Measurements from ENCODE around the gene PLA2R1.

DNA sequence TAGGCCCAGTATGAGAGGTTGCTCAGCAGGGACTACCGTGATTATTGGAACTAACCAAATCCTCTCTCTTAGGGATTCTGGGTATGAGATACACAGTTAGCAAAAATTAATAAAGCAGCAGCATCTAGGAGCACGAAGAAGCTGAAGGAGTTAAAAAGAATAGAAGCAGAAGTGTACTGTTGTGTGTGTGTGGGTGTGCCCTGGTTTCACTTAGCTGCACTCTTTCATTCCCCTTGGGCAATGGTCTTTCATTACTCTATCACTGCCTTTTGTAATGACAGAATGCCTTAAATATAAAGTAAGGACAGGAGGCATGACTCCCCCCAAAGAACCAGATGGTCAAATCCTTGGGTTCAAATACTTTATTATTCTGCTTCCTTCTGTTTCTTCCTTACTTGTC is 148.5 kb downstream of the PLA2R1 start:
- TF ChIP-seq, protein P1, sequence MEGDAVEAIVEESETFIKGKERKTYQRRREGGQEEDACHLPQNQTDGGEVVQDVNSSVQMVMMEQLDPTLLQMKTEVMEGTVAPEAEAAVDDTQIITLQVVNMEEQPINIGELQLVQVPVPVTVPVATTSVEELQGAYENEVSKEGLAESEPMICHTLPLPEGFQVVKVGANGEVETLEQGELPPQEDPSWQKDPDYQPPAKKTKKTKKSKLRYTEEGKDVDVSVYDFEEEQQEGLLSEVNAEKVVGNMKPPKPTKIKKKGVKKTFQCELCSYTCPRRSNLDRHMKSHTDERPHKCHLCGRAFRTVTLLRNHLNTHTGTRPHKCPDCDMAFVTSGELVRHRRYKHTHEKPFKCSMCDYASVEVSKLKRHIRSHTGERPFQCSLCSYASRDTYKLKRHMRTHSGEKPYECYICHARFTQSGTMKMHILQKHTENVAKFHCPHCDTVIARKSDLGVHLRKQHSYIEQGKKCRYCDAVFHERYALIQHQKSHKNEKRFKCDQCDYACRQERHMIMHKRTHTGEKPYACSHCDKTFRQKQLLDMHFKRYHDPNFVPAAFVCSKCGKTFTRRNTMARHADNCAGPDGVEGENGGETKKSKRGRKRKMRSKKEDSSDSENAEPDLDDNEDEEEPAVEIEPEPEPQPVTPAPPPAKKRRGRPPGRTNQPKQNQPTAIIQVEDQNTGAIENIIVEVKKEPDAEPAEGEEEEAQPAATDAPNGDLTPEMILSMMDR (IDR thresholded peaks at IDR 0.05): no peak
- TF ChIP-seq JUN (CRISPR knock-in tag; IDR thresholded peaks at IDR 0.05): no peak
- TF ChIP-seq ZNF232 (CRISPR knock-in tag; IDR thresholded peaks at IDR 0.05): no peak
- no peak for TF ChIP-seq TCF7 (CRISPR knock-in tag; IDR thresholded peaks at IDR 0.05; ENCODE audit: low read depth)
- TF ChIP-seq ZBTB21 (CRISPR knock-in tag; IDR thresholded peaks at IDR 0.05; ENCODE audit: borderline replicate concordance): no peak
- TF ChIP-seq, protein P2, sequence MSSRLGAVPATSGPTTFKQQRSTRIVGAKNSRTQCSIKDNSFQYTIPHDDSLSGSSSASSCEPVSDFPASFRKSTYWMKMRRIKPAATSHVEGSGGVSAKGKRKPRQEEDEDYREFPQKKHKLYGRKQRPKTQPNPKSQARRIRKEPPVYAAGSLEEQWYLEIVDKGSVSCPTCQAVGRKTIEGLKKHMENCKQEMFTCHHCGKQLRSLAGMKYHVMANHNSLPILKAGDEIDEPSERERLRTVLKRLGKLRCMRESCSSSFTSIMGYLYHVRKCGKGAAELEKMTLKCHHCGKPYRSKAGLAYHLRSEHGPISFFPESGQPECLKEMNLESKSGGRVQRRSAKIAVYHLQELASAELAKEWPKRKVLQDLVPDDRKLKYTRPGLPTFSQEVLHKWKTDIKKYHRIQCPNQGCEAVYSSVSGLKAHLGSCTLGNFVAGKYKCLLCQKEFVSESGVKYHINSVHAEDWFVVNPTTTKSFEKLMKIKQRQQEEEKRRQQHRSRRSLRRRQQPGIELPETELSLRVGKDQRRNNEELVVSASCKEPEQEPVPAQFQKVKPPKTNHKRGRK (CRISPR knock-in tag; IDR thresholded peaks at IDR 0.05; ENCODE audit: borderline replicate concordance): no peak
- no peak for TF ChIP-seq IRF2 (CRISPR knock-in tag; IDR thresholded peaks at IDR 0.05; ENCODE audit: borderline replicate concordance, low read depth)
- TF ChIP-seq FOXJ3 (CRISPR knock-in tag; IDR thresholded peaks at IDR 0.05; ENCODE audit: borderline replicate concordance): no peak
- no peak for TF ChIP-seq CREB1 (CRISPR knock-in tag; IDR thresholded peaks at IDR 0.05)
- TF ChIP-seq PRDM15 (CRISPR knock-in tag; IDR thresholded peaks at IDR 0.05): no peak
- TF ChIP-seq ETV6 (CRISPR knock-in tag; IDR thresholded peaks at IDR 0.05): no peak

All from WTC11 (cell line).